Endodermal cell (in vitro differentiated cells): Measurements from ENCODE around the gene SPRR4. TPM values are rescaled to one million over a fixed set of nuclear protein-coding genes. Genes with fewer than 3 reads are reported as not detected.

Experiments
- DNase-seq: peaks from one replicate; pipeline ENCODE4 v3.0.0-alpha.2; 2017
- H3K27ac ChIP-seq: 2 replicates; pipeline ENCODE4 v1.5.1; 2013; ENCODE audit warnings: mild to moderate bottlenecking, low read depth, low read length, moderate library complexity
- H3K27me3 ChIP-seq: 2 replicates; pipeline ENCODE4 v1.6.1; 2013; ENCODE audit warnings: mild to moderate bottlenecking, low read length, moderate library complexity; ENCODE audit not compliant: insufficient read depth, control insufficient read depth, poor library complexity, severe bottlenecking
- H3K36me3 ChIP-seq: 2 replicates; pipeline ENCODE4 v1.7.0; 2013; ENCODE audit warnings: mild to moderate bottlenecking, low read length, moderate library complexity; ENCODE audit not compliant: control insufficient read depth, insufficient read depth
- H3K4me1 ChIP-seq: one replicate; pipeline ENCODE4 v1.7.0; 2013; ENCODE audit warnings: low read length; ENCODE audit not compliant: control insufficient read depth, insufficient read depth
- H3K4me3 ChIP-seq: 2 replicates; pipeline ENCODE4 v1.5.1; 2013; ENCODE audit warnings: mild to moderate bottlenecking, low read length, moderate library complexity
- H3K9ac ChIP-seq: 2 replicates; pipeline ENCODE4 v1.6.1; 2013; ENCODE audit warnings: mild to moderate bottlenecking, low read length, moderate library complexity; ENCODE audit not compliant: poor library complexity, severe bottlenecking; ENCODE audit errors: extremely low read depth
- H3K9me3 ChIP-seq: 2 replicates; pipeline ENCODE4 v1.6.1; 2013; ENCODE audit warnings: mild to moderate bottlenecking, low read length, moderate library complexity; ENCODE audit not compliant: control insufficient read depth
- H3K27ac Mint-ChIP-seq: 2 replicates; pipeline ENCODE4 v1.8.0; 2020; ENCODE audit warnings: mixed read lengths
- H3K27me3 Mint-ChIP-seq: 2 replicates; pipeline ENCODE4 v1.8.0; 2021; ENCODE audit warnings: mild to moderate bottlenecking, mixed read lengths; ENCODE audit not compliant: insufficient read depth
- H3K36me3 Mint-ChIP-seq: 2 replicates; pipeline ENCODE4 v1.8.0; 2020; ENCODE audit warnings: low read depth, mixed read lengths
- H3K4me1 Mint-ChIP-seq: 2 replicates; pipeline ENCODE4 v1.8.0; 2020; ENCODE audit warnings: mixed read lengths
- H3K4me3 Mint-ChIP-seq: 2 replicates; pipeline ENCODE4 v1.8.0; 2020; ENCODE audit warnings: mild to moderate bottlenecking, moderate library complexity, mixed read lengths
- H3K9me3 Mint-ChIP-seq: 2 replicates; pipeline ENCODE4 v1.8.0; 2020; ENCODE audit warnings: mild to moderate bottlenecking, mixed read lengths
- CTCF ChIP-seq: fragments of 200-600 bp; sonication (generic); conservative IDR thresholded peaks from 2 replicates; pipeline ENCODE4 v1.5.0; 2021; ENCODE audit warnings: antibody characterized with exemption, mild to moderate bottlenecking
- WGBS, 2 experiments: methylation state at CpG; one replicate each; pipeline versions ENCODE4 v1.1.5 to v1.1.7; 2013; ENCODE audit warnings: missing lambda C conversion rate in 2 of 2, mixed read lengths in 1 of 2; ENCODE audit not compliant: insufficient coverage in 1 of 2, insufficient read length in 1 of 2; 5-methylcytosine and 5-hydroxymethylcytosine counted together
- total RNA-seq, 2 donors: library from RNA; stranded (reverse); fragmentation: NEBNext Ultra II Directional in 1 of 2; extraction: Animal tissue kit (Norgen Biotek cat#: 25700) in 1 of 2; gene quantifications; 2 replicates in 1 of 2; 3 replicates in 1 of 2; pipeline ENCODE4 v1.2.1, GENCODE V29; 2021

SPRR4 gene
- total RNA-seq, 2 donors from 2014 or later = not detected

GRCh38 chr1:152969036-152969435 is 1.4 kb upstream of the SPRR4 start:
- H3K4me1 ChIP-seq = no peaks in the 10 kb centered on the region
- H3K27me3 ChIP-seq = no peaks in the 10 kb centered on the region
- no peak for DNase-seq
- no peak overlapping the region for H3K27ac ChIP-seq
- no peaks in the 10 kb centered on the region for H3K4me1 Mint-ChIP-seq
- H3K4me3 ChIP-seq = no peak overlapping the region
- H3K36me3 Mint-ChIP-seq = no peaks in the 10 kb centered on the region
- no peak for TF ChIP-seq CTCF
- H3K27me3 Mint-ChIP-seq = peaks cover 7% of the 10 kb centered on the region
- no peak overlapping the region for H3K9ac ChIP-seq
- H3K27ac Mint-ChIP-seq = no peak overlapping the region
- 45 to 71% methylated on average over 2 of the region's 2 CpGs for WGBS, 2 experiments
- H3K9me3 Mint-ChIP-seq = peaks cover 45% of the 10 kb centered on the region
- peaks cover 9% of the 10 kb centered on the region for H3K9me3 ChIP-seq
- H3K4me3 Mint-ChIP-seq = no peak overlapping the region
- no peaks in the 10 kb centered on the region for H3K36me3 ChIP-seq

GRCh38 chr1:152972196-152972886 is 1.9 kb downstream of the SPRR4 start:
- no peak overlapping the region for H3K9ac ChIP-seq
- WGBS, 2 experiments = 63 to 73% methylated on average over 4 of the region's 4 CpGs
- H3K36me3 Mint-ChIP-seq = no peaks in the 10 kb centered on the region
- no peaks in the 10 kb centered on the region for H3K4me1 ChIP-seq
- no peak overlapping the region for H3K27ac Mint-ChIP-seq
- TF ChIP-seq CTCF = no peak
- H3K4me1 Mint-ChIP-seq = no peaks in the 10 kb centered on the region
- H3K9me3 Mint-ChIP-seq = peaks cover 27% of the 10 kb centered on the region
- no peaks in the 10 kb centered on the region for H3K36me3 ChIP-seq
- H3K27me3 Mint-ChIP-seq = peaks cover 8% of the 10 kb centered on the region
- H3K4me3 Mint-ChIP-seq = no peak overlapping the region
- no peaks in the 10 kb centered on the region for H3K27me3 ChIP-seq
- DNase-seq = no peak
- H3K4me3 ChIP-seq = no peak overlapping the region
- H3K9me3 ChIP-seq = peaks cover 7% of the 10 kb centered on the region
- H3K27ac ChIP-seq = no peak overlapping the region

GRCh38 chr1:152976688-152977087 is 6.2 kb downstream of the SPRR4 start:
- Mint-ChIP-seq H3K9me3 (peaks cover 31% of the 10 kb centered on the region), H3K27ac (no peak overlapping the region), H3K4me3 (no peak overlapping the region), H3K4me1 (no peaks in the 10 kb centered on the region), H3K27me3 (peaks cover 24% of the 10 kb centered on the region), H3K36me3 (no peaks in the 10 kb centered on the region)
- Histone ChIP-seq H3K36me3 (no peaks in the 10 kb centered on the region), H3K9me3 (peaks cover 29% of the 10 kb centered on the region), H3K4me1 (no peaks in the 10 kb centered on the region), H3K27me3 (no peaks in the 10 kb centered on the region), H3K27ac (no peak overlapping the region), H3K9ac (no peak overlapping the region), H3K4me3 (no peak overlapping the region)
- WGBS, 2 experiments = 75% methylated on average over 1 of the region's 1 CpG; no CpG with 5 or more reads in 1 of the 2 experiments
- DNase-seq = no peak
- no peak for TF ChIP-seq CTCF
